GM21515 (cell line): ENCODE results near the gene TSHZ2.

Source experiments
- ATAC-seq: cut with Tn5 transposase; IDR thresholded peaks from one replicate; pipeline ENCODE4 v1.9.1; 2021; ENCODE audit not compliant: unreplicated experiment

TSHZ2 gene

DNA sequence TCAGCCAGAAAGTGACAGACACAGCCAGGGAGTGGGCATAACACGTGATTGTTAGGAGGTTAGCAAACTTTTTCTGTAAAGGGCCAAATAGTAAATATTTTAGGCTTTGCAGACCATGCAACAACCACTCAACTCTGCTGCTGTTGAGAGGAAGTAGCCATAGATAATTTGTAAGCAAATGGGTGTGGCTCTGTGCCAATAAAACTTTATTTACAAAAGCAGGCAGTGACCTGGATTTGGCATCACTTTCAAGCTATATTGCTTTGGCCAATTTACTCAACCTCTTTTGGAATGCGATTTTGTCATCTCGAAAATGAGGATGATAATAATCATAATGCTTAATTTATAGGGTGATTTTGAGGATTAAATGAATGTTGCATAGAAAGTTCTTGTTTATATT, 152.6 kb downstream of the TSHZ2 start:
- no peak for ATAC-seq

DNA sequence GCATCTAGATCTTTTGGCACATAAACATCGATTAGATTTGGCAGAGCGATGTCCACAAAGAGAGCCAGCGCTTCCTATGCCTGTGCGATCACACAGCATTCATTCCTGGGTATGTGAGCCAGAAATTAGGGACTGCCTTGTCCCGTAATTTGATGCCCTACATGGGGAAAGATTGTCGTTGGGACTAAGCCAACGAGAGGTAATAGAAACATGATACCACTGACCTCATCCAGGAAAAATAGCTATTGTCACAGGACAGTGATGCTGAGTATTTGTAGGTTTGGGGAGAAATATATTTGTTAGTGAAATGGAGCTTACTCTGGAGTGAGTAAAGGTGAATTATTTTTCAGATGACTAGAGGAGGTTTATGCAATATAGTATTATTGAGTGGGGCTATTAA, 154.0 kb downstream of the TSHZ2 start:
- no peak for ATAC-seq

DNA sequence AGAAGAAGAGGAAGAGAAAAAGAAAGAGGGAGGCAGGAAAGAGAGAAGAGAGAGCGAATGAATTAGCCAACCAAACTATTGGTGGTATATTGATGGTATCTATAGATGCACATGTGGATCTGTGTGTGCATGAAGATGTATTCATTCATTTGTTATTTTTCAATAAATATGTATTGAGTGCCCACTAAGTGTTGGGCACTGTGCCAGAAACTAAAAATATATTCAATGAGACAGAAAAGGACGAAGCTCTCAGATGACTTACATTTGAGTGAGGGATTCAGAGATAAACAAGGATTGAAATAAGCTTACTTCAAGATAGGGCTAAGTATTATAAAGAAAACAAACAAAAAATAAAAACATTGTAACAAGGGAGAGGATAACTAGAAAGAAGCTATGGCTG, 154.9 kb downstream of the TSHZ2 start:
- ATAC-seq: no peak

DNA sequence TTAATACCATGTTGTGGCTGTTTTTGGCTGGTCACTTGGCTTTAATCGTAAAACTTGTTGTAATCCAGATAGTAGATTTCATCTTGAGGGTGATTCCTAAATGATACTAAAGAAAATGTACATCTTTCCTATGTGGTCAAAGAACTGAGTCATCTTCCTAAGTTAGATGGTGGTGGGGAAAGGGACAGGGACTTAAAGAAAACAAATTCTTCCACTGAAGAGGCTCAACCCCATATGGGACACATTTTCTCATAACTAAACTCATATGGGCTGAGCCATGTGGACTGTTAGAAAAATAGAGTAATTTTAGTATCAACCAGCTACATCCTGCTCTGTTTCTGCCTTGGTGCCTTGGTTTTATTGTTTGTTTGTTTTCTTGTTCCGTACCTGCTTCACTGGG, 155.8 kb downstream of the TSHZ2 start:
- ATAC-seq: no peak

DNA sequence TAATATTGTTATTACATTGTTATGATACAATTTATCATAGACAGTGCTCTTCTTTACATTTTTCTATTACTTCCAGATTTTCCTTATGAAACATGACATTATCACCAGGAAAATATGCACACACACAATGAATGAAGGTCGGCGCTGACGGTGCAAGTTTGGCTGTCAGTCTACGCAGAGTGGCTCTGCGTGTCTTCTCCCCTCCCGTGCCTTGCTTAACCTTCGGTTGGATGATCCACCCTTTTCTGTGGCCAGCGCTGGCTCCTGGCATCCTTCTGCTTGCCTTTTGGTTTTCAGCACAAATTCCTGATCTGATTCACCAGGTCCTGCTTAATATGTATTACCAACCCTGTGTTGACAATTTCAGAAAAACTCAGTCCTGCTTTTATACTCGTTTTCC, 157.4 kb downstream of the TSHZ2 start:
- no peak for ATAC-seq

DNA sequence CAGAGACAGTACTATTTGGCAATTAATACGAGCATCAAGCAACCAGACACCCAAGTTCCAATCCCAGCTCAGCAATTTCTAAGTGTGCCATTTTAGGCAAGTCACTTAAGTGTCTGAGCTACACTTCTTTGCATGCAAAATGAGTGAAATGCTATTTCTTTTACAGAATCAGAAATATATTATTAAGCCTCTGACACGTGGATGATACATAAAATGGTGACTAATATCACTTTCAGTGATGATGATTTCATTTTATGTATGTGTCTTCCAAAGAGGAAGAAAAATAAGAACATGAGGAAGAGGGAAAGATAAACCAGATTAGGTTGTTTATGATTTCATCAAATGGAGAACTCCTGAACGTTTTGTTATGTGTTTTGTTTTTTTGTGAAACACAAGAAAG, 158.6 kb downstream of the TSHZ2 start:
- no peak for ATAC-seq

DNA sequence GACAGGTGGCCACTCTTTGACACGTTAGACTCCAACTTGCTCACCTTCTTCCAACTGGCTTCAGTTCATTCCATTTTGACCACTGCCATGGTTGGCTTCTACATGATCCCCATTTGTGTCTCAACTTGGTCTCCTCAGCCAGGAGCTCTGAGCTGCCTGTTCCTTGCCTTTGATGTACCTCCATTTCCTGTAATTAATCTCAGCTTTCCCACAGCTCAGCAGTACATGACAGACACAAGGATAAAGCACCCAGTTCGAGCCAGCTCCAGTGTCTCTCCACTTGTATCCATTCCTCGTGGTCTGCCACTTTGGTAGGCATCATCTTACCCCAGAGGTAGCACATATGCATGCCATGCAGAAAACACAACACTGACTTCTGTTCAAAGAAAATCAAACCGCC, 161.0 kb downstream of the TSHZ2 start:
- no peak for ATAC-seq

DNA sequence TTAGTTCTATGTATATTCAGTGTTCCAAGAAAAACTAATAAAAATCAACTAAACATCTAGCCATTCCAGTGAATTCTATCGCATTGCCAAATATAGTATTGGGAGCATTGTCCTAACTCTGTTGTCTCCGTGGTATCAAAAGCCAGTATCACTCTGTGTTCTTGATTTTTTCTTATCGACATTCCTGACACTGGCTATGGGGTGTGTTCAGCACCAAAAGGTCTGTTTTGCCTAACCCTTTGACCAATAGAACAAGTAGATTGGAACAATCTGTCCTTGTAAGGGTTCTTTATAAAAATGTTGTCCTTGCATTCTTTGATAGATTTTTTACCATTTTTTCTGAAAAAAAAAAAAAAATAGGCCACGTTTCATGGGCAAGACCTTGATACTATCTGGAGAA, 161.5 kb downstream of the TSHZ2 start:
- no peak for ATAC-seq

DNA sequence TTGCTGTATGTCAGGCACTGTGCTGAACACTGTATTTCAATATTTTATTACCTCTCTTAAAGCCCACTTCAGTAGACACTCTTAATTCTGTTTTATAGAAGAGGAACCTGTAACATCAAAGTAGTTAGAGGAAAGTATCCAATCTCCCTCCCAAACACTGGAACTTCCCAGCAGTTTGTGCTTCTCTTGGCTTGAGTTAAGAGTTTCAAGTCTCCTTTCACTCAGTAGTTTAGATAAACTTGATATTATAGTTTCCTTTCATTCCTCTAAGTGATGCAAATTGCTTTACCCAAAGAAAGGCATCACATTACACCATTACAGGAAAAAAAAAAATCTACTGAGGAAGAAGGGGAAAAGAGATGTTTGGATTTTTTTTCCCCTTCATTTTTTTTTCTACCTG, 164.3 kb downstream of the TSHZ2 start:
- no peak for ATAC-seq

DNA sequence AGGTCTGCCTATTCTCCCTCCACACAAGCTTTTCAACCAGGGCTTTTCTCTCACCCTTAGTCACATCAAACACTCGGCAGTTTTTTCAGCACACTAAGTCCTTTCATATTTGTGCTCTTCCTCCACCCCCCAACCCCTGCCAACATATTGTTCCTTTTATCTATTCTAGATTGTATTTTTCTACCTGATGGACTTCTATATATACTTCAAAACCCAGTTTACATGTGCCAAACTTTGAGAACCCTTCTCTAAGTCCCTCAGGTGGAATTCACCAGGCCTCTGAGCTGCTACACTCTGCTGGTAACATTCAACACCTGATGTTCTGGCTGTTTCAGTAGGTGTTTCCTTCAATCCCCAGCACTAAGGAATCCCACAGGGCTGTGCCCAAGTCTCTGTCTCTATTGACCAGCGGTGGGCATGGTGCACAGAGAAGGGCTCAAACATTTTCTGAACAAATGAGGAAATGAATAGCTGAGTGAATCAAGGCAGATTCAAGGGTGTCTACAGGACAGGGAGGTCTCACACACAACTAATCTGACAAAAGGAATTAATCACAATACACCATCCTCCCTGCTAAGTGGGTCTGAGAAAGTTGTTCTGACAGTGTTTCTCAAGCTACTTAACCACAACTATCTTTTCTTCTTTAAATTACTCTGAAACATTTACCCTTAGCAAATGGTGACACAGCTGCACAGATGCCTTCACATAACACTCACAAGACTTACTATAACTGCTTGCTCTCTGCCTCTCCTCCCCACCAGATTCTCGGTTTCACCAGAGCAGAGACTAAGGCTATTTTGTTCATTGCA, 166.5 kb downstream of the TSHZ2 start:
- peak; percentile 97 for ATAC-seq

DNA sequence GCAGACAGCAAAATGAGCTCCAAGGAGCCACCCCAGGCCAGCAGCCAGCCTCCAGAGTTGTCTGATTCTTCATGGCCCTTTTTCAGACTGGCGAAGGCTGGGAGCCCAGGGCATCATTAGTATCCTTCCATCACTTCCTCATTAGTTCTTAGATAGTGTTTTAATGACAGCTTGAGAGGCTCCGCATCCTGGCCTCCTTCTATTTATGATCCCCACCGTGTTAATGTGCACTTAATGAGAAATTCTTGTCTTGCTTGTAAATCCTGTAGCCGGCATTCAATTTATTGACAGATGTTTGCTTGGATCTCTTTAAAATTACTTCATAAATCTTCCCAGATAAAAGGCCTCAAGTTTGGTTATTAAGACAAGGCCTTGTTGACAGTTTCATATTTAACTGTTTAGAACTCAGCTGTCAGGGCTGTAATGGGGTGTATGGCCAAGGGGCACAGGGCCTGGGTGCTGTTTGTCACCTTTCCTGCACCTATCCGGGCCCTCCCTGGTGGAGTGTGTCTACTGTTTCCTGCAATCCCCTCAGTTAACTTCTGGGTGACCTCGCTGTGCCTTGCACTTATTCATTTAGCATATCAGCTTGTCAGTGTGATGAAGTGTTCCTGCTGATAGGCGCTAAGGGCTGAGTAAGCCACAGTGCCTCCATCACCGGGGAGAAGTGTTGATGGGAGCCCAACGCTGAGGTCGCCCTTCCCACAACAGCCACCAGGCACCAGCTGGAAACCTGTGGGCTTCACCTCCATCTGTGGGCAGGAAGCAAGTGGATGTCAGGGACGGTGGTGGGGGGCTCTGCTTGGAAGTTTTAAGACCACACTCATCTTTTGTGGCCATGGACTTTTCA, 169.3 kb downstream of the TSHZ2 start:
- no peak for ATAC-seq

DNA sequence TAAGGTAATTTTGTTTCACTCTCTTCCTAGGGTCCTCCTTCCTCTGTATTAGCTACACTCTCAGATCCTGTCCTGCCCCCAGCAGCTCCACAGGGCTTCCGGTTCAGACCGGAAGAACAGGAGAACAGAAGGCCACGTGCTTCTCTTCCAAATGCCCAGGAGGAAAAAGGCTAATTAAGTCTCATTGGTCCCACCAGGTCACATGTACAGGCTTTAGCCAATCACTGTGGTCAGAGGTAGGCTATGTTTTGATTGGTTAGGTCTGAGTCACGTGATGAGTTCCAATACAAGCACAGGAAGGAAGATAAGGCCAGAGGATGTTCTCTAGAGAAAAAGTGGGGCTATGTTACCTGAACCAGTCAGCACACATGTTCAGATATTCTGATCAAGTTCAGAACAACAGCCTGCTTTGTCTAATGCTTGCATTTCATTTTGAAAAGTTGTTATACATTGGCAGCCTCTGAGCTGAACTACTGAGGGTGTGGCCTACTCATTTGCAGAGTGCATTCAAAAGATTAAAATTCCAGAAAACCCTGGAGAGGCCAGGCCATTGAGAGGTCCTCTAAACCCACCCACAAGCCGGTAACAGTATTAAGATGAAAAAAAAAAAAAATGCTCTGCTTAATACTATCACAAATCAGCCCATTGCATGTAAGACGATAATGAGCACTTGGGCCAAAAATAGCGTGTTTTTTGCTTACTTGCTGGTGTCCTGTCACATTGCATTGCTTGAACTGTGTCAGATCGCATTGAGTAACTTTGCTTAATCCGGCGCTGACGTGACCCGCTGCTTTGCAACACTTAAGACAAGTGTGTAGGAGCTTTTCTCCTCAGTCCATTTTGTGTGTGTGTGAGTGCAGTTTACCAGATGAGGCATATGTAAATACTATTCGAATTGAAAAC, 170.3 kb downstream of the TSHZ2 start:
- ATAC-seq: no peak

DNA sequence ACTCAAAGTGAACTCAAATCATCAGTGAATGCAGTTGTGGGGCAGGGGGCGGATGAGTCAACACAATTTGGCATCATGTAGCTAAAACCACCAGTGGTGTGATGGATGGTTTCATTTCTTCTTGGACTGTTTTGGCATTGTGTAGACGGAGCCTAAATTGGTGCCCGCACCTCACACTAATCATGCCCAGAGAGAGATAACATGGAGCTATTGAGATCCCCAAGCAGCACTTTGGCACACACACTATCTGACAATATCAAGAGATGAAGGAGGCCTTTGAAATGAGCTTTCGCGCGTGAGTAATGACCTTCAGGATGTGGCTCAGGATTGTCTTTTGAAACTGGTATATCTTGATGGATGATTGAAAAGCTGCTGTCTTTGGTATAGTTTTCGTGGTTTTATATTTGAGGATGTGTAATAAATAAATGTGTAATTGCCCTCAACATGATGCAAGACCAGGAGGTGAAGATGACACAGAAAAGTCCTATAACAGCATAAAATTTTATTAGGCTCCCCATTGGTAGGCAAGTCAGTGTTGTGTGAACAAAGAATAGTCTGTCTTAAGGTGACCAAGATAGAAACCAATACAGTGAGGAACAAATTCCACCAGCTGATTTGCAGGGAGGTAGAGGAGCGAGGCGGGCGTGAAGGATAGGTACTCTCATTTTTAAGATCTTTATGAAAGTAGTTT, 174.2 kb downstream of the TSHZ2 start:
- peak; percentile 64 for ATAC-seq

DNA sequence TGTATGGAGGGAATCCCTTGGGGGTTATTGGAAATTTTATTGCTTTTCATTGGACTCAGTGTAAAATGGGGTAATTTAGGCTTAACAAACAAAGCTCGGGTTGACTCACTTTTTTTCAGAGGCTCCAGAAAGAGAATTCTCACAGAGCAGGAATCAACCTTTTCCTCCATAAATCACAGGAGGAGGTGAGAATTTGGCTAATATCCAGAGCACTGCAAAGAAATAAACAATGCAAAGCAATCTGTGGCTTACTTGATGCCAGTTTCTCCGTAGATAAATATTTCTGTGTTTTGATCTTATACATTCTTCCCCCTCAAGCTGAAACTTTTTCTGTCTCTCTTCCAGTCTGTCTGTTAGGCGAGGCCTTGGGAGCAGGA, 176.6 kb downstream of the TSHZ2 start:
- no peak for ATAC-seq

DNA sequence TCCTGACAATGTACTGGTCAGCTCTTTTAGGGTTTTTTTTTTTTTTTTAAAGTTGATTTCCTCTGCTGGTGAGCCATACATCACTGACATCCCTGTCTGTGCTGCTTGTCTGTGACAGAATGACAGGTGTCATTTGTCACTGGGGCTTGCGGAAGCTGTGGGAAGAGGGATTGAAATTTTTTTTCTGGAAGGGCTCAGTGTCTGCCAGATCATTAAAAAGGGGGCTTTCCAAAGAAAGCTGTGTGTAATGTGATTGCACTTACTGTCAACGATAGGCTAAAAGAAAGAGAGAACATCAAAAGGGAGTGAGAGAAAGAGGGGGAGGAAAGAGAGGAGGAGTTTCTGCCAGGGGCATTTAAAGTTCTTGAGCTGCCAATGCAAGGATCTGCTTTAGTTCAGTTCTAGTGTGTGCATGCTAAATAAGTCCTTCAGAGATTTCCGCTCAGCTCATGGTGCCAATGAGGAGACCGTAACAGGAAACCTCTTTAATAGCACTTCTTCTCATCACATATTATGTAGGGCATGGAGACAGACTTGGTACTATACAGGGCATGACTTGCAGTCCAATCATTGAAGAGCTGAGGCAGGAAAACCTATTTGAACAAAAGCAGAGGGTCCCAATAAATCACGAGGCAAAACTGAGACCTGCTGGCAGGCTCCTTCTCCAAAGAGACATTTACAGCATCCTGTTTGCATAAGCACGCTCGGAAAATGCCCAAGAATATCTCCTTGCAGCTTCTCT, 177.2 kb downstream of the TSHZ2 start:
- no peak for ATAC-seq

DNA sequence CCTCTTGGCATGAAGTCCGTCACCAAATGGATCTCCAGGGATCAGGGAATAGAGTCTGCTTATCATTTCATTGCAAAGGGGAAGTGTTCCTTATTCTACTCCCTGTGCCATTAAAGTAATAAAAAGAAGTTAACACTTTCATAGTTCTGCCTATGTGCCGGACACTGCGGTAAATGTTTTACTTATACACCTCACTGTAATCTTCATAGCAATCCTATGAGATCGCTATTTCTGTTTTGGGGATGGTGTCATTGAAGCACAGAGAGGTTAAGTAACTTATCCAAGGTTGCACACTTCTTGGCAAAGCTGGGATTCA, 177.7 kb downstream of the TSHZ2 start:
- ATAC-seq: no peak

DNA sequence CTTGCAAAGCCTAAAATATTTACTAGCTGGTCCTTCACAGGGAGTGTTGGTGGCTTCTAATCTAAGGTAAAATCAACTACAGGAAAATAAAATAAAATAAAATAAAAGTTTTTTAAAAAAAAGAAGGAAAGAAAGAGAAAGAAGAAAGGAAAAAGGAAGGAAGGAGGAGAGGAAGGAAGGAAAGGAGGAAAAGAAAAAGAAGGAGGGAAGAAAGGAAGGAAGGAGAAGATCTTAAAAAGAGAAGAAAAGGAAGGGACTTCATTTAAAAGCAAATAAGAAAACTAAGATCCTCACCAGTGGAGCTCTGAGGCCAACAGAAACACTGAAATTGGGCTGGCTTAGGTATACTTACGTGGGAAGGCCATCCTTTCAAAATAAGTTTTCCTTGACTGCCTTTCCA, 178.4 kb downstream of the TSHZ2 start:
- ATAC-seq: no peak

DNA sequence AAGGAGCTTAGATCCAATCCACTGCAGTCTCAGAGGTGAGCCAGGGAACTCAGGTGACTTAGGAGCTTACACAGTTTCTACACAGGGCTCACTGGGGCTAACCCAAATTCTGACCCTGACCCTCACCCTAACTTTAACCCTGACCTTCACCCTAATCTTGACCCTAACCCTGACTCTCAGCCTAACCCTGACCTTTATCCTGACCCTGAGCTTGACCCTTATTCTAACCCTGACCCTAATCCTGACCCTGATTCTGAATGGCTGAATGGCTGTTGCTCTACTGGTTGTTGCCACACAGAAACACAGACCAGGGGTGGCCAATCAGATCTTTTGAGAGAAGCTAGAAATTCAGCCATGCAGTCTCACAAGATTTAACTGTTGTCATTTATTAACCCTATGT, 180.1 kb downstream of the TSHZ2 start:
- ATAC-seq: no peak

DNA sequence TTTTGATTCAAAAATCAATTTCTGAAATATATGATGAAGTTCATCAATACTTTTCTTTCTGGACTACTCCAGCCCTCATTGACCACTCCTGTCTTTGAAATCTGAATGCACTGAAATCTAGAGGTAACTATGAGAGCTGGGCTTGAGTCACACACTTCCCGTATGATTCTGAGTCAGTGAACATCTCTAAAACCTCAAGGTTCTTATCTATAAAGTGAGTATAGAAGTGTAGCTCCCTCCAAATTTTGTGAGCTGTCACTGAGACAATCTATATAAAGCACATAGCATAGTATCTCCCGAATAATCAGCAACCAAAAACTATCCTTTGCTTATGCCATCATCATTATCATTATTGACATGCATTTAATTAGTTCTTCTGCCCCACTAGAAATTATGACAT, 182.4 kb downstream of the TSHZ2 start:
- ATAC-seq: peak; percentile 58
